Memory B cell (primary cell): ENCODE data around the gene MORC4.

Experiments used
- ATAC-seq: fragments of 150-1000 bp; cut with Tn5 transposase; 2 replicates; pipeline ENCODE4 v1.10.0; 2021; ENCODE audit warnings: low read depth, mild to moderate bottlenecking, moderate library complexity
- DNase-seq, 2 donors: peaks; one replicate each; pipeline ENCODE4 v3.0.0; 2022; ENCODE audit warnings: low spot score in 2 of 2
- H3K27ac Mint-ChIP-seq: one replicate; pipeline ENCODE4 v1.8.0; 2022; ENCODE audit warnings: mild to moderate bottlenecking, moderate library complexity, mixed read lengths
- H3K27me3 Mint-ChIP-seq: one replicate; pipeline ENCODE4 v1.8.0; 2022; ENCODE audit warnings: mixed read lengths
- H3K36me3 Mint-ChIP-seq: one replicate; pipeline ENCODE4 v1.8.0; 2022; ENCODE audit warnings: mild to moderate bottlenecking, mixed read lengths
- H3K4me1 Mint-ChIP-seq: one replicate; pipeline ENCODE4 v1.8.0; 2022; ENCODE audit warnings: mixed read lengths
- H3K4me3 Mint-ChIP-seq: one replicate; pipeline ENCODE4 v1.8.0; 2022; ENCODE audit warnings: mild to moderate bottlenecking, moderate library complexity, mixed read lengths
- H3K9me3 Mint-ChIP-seq: one replicate; pipeline ENCODE4 v1.8.0; 2022; ENCODE audit warnings: mixed read lengths

Gene MORC4

DNA sequence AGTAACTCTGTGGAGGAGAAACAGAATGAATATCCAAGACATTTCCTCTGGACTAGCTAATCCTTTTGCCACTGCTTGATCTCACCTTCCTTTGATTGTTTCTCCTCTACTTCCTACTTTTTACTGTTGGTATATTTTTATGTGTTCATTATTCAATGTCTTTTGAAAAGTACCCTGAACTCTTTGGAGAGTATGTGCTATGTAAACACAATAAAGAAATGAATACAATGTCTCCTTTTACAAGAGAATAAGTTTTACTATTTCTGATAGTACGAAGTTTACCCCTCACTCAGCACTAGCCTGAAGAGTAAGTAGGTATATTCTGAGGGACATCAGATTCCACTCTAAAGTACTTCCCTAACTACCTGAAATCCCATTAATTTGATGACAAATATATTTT lies 59.9 kb downstream of the MORC4 start:
- Mint-ChIP-seq H3K4me3 (no peak overlapping the region), H3K27ac (no peak overlapping the region), H3K36me3 (peaks cover 9% of the 10 kb centered on the region), H3K27me3 (no peaks in the 10 kb centered on the region), H3K9me3 (no peaks in the 10 kb centered on the region), H3K4me1 (no peaks in the 10 kb centered on the region)
- ATAC-seq (no peak), DNase-seq (no peak)

DNA sequence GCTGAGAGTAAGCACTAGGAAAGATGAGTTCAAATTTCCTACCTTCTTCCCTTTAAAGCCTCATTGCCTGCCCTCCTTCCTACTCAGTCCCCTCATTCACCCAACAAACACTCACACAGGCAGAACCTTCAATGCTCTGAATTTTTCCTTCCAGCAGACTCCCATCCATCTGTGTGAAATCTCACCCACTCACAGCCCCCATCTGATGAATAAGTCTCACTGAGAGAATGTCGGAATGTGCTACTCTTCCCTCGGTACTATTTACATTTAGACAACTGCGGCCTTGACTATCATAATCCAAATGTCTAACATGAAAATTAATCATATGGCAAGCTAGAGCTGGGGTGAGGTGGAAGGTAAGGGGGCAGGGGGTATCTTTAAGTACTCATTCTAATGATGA lies 60.4 kb downstream of the MORC4 start:
- peaks cover 9% of the 10 kb centered on the region for H3K36me3 Mint-ChIP-seq
- no peaks in the 10 kb centered on the region for H3K4me1 Mint-ChIP-seq
- no peaks in the 10 kb centered on the region for H3K9me3 Mint-ChIP-seq
- ATAC-seq (no peak), DNase-seq (no peak)
- no peak overlapping the region for H3K4me3 Mint-ChIP-seq
- H3K27ac Mint-ChIP-seq: no peak overlapping the region
- H3K27me3 Mint-ChIP-seq: no peaks in the 10 kb centered on the region

DNA sequence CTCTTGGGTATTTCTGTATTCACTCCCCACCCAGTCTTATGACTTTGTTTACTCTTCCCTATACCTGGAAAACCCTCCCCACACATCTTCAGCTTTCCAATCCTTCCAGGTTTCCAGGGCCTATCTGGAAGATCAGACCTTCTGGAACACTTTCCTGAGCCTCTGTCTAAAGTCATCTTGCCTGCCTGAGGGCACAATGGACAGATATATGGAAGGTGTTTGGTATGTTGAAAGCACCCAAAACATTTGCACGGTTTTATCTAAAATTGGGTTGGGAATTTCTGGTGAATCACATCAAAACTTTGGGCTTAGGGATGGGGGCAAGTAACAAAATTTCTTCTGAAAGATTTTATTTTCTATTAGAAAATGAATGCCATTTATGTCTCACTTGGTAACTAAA lies 63.8 kb downstream of the MORC4 start:
- no peak overlapping the region for H3K4me3 Mint-ChIP-seq
- no peaks in the 10 kb centered on the region for H3K27me3 Mint-ChIP-seq
- DNase-seq (no peak), ATAC-seq (no peak)
- no peak overlapping the region for H3K27ac Mint-ChIP-seq
- no peaks in the 10 kb centered on the region for H3K9me3 Mint-ChIP-seq
- no peaks in the 10 kb centered on the region for H3K36me3 Mint-ChIP-seq
- no peaks in the 10 kb centered on the region for H3K4me1 Mint-ChIP-seq

DNA sequence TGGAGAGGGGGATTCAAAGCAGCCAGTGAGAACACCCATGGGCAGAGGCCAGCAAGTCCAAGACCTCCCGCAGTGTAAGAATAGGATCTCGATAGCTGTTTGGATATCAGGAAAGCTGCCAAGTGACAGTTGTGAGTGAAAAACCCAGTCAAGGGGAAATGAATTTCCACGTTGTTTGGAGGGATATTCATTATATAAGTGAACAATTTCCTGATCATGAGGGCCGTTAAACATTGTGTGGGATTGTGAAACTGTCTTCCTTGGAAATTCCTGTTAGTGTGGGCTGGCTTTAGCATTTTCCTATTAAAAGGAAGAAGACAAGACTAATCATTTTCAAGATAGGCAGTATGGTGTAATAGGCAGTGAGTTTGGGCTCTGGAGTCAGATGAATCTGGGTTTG lies 64.8 kb downstream of the MORC4 start:
- DNase-seq (no peak), ATAC-seq (no peak)
- no peaks in the 10 kb centered on the region for H3K9me3 Mint-ChIP-seq
- H3K27me3 Mint-ChIP-seq: no peaks in the 10 kb centered on the region
- H3K4me3 Mint-ChIP-seq: no peak overlapping the region
- no peak overlapping the region for H3K27ac Mint-ChIP-seq
- no peaks in the 10 kb centered on the region for H3K36me3 Mint-ChIP-seq
- H3K4me1 Mint-ChIP-seq: no peaks in the 10 kb centered on the region

GRCh38 chrX:106933538-106933961 lies 66.5 kb downstream of the MORC4 start:
- Mint-ChIP-seq H3K4me3 (no peak overlapping the region), H3K36me3 (no peaks in the 10 kb centered on the region), H3K4me1 (no peaks in the 10 kb centered on the region), H3K27ac (no peak overlapping the region), H3K9me3 (no peaks in the 10 kb centered on the region), H3K27me3 (no peaks in the 10 kb centered on the region)
- ATAC-seq (no peak), DNase-seq (no peak)

- Mint-ChIP-seq H3K4me1 (no peaks in the 10 kb centered on the region), H3K36me3 (no peaks in the 10 kb centered on the region), H3K4me3 (no peak overlapping the region), H3K27ac (no peak overlapping the region), H3K27me3 (no peaks in the 10 kb centered on the region), H3K9me3 (no peaks in the 10 kb centered on the region)
- DNase-seq: no peak
- no peak for ATAC-seq
These were observed 67.0 kb downstream of the MORC4 start for GRCh38 chrX:106932960-106933537.

- no peaks in the 10 kb centered on the region for H3K27me3 Mint-ChIP-seq
- no peaks in the 10 kb centered on the region for H3K4me1 Mint-ChIP-seq
- no peak overlapping the region for H3K4me3 Mint-ChIP-seq
- no peaks in the 10 kb centered on the region for H3K36me3 Mint-ChIP-seq
- ATAC-seq (no peak), DNase-seq (no peak)
- no peaks in the 10 kb centered on the region for H3K9me3 Mint-ChIP-seq
- H3K27ac Mint-ChIP-seq: no peak overlapping the region
These were observed 67.5 kb downstream of the MORC4 start for GRCh38 chrX:106932492-106932923.

DNA sequence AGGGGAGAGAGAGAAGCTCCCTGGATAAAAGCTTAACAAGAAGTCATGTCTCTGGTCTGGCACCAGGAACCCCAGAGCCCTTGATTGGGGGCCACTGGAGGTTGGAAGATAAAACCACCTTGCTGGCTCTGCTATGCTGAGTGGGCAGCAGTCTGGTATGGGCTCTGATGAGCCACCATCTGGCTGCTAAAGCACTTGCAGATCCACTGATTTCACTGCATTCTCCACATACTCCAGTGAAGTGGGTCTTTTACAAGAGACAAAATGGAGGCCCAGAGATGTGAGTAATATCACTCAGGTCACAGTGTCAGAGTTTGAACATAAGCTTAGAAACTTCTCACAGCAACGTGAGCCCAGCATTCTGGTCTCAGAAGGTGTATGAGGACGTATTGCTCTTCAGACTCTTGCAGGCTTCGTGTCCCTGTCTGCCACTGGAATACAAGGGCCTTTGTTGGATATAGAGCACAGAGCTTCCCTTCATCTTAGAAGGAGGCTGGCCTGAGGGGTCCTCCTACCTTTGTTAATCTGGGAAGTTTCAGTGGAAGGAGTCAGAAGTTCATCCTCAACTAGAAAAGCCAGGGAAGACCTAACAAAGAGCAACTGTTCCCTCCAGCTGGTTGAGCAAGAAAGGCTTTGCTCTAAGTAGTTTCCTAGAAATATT lies 68.1 kb downstream of the MORC4 start:
- Mint-ChIP-seq H3K36me3 (no peaks in the 10 kb centered on the region), H3K4me3 (no peak overlapping the region)

GRCh38 chrX:106928227-106928626 lies 71.8 kb downstream of the MORC4 start:
- H3K4me3 Mint-ChIP-seq: no peak overlapping the region
- no peaks in the 10 kb centered on the region for H3K27me3 Mint-ChIP-seq
- H3K27ac Mint-ChIP-seq: no peak overlapping the region
- no peaks in the 10 kb centered on the region for H3K9me3 Mint-ChIP-seq
- no peaks in the 10 kb centered on the region for H3K4me1 Mint-ChIP-seq
- DNase-seq: no peak
- H3K36me3 Mint-ChIP-seq: no peaks in the 10 kb centered on the region
- ATAC-seq: no peak

More for the DNA sequence above, 68.1 kb downstream of the MORC4 start:
- no peaks in the 10 kb centered on the region for H3K27me3 Mint-ChIP-seq
- H3K27ac Mint-ChIP-seq: no peak overlapping the region
- H3K9me3 Mint-ChIP-seq: no peaks in the 10 kb centered on the region
- H3K4me1 Mint-ChIP-seq: no peaks in the 10 kb centered on the region
- ATAC-seq (no peak), DNase-seq (no peak)

DNA sequence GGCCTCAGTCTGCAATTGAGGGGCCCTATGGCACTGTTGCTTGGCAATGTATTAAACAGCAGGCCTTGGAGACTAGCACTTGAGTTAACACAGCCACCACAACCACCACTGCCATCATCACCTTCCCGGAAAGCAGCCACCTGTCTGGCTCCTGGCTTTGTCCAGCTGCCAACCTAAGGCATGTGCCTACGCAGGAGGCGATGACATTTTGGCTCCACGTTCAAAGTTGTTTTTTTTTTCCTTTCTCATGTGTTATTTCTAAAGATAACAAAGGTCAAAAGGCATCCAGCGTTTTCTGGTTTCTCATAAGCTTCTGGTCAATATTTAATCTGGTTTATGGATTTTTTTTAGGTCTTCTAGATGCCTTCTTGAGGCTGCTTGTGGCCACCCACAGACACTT lies 72.3 kb downstream of the MORC4 start:
- H3K36me3 Mint-ChIP-seq: no peaks in the 10 kb centered on the region
- H3K27me3 Mint-ChIP-seq: no peaks in the 10 kb centered on the region
- no peak overlapping the region for H3K27ac Mint-ChIP-seq
- ATAC-seq (no peak), DNase-seq (no peak)
- no peak overlapping the region for H3K4me3 Mint-ChIP-seq
- H3K9me3 Mint-ChIP-seq: no peaks in the 10 kb centered on the region
- no peaks in the 10 kb centered on the region for H3K4me1 Mint-ChIP-seq

DNA sequence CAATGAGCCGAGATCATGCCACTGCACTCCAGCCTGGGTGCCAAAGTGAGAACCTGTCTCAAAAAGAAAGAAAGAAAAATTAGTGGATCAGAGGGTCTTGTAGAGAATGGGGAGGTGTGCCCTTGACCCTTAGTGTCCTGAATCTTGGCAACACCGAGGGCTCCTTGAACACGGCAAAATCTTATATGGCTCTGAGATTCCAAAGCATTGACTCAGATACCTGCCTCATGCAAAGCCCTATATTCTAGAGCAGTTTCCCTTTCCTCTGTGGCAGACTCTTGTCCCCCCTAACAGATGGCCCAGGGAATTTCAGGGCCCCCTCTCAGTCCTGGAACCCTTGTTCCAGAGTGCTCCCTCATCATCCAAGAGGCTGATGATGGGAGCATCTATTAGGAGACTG lies 73.0 kb downstream of the MORC4 start:
- no peak for DNase-seq
- ATAC-seq: no peak
- no peaks in the 10 kb centered on the region for H3K9me3 Mint-ChIP-seq

GRCh38 chrX:106921637-106922036 lies 78.4 kb downstream of the MORC4 start:
- Mint-ChIP-seq H3K36me3 (no peaks in the 10 kb centered on the region), H3K4me1 (peaks cover 2% of the 10 kb centered on the region), H3K9me3 (no peaks in the 10 kb centered on the region), H3K27ac (no peak overlapping the region), H3K4me3 (no peak overlapping the region), H3K27me3 (peaks cover 5% of the 10 kb centered on the region)
- DNase-seq (no peak), ATAC-seq (no peak)

More for the DNA sequence above, 73.0 kb downstream of the MORC4 start:
- Mint-ChIP-seq H3K27ac (no peak overlapping the region), H3K4me1 (no peaks in the 10 kb centered on the region), H3K36me3 (no peaks in the 10 kb centered on the region), H3K4me3 (no peak overlapping the region), H3K27me3 (no peaks in the 10 kb centered on the region)

DNA sequence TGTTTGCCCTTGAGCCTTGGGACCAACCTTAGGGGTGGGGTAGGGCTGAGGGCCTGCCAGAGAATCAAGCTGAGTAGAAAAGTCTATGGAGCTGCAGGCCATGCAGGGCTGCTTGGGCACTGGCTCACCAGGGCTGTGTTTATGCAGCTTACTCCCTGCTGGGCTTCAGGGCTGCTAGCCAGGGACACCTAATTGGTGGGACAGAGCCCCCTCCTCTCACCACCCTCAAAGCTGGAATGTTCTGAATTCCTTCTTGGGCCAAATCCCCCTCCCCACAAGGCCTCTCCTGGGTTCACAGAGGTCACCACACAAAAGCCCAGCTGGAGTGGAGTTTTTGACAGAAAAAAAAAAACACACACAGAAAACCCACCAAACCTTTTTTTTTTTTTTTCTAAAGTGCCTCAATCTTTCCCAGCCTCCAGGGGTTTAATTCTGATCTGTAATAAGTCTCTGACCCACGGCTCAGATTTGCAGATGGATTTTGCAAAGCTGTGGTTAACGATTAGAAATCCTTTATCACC lies 80.0 kb downstream of the MORC4 start, which contains the start of gene CLDN2:
TSS of gene CLDN2 (plus strand) at position 471 of the 521 bp plus-strand sequence. CDS start 7,827 bp downstream, outside the sequence.
- DNase-seq: no peak
- H3K9me3 Mint-ChIP-seq: no peaks in the 10 kb centered on the region
- no peak within 1 kb of the TSS for H3K27ac Mint-ChIP-seq
- peaks cover 2% of the 10 kb centered on the region for H3K4me1 Mint-ChIP-seq
- no peak for ATAC-seq
- peaks cover 14% of the 10 kb centered on the region for H3K27me3 Mint-ChIP-seq
- H3K4me3 Mint-ChIP-seq: no peak within 1 kb of the TSS
- no peaks in the 10 kb centered on the region for H3K36me3 Mint-ChIP-seq

DNA sequence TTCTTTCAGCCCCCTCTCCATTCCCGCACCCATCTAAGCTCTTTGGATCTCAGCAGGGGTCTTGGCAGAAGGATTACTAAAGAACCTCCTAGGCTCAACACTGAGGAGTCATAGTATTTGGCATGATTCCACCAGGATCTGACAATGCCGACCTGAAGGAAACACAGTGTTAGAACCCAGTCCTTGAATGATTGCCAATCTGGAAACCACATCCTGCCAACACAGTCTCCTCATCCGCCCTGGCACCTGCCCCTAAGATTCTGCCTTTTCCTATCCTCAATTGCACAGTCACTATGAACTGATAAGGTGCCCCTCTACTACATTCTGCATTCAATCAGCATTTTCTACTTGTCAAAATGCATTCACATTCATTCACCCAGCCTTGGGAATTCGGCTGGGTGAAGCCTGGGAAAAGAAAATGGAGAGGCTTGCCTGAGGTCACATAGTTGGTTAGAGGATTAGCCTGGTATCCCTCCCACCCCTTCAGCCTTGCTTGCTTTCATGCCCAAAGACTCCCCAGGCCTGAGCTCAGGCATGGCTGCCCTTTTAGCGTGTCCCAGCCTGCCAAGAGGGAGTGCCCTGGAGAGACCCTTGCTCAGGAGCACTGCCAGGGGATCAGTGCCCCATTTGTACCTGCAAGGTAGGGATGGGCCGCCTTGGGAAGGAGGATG lies 82.0 kb downstream of the MORC4 start:
- H3K27ac Mint-ChIP-seq: no peak overlapping the region
- DNase-seq (no peak), ATAC-seq (no peak)
- H3K36me3 Mint-ChIP-seq: no peaks in the 10 kb centered on the region
- no peaks in the 10 kb centered on the region for H3K9me3 Mint-ChIP-seq
- H3K4me1 Mint-ChIP-seq: peaks cover 2% of the 10 kb centered on the region
- H3K27me3 Mint-ChIP-seq: peaks cover 15% of the 10 kb centered on the region
- no peak overlapping the region for H3K4me3 Mint-ChIP-seq
